ENCODE data around the gene HIC1.

The HIC1 gene

DNA sequence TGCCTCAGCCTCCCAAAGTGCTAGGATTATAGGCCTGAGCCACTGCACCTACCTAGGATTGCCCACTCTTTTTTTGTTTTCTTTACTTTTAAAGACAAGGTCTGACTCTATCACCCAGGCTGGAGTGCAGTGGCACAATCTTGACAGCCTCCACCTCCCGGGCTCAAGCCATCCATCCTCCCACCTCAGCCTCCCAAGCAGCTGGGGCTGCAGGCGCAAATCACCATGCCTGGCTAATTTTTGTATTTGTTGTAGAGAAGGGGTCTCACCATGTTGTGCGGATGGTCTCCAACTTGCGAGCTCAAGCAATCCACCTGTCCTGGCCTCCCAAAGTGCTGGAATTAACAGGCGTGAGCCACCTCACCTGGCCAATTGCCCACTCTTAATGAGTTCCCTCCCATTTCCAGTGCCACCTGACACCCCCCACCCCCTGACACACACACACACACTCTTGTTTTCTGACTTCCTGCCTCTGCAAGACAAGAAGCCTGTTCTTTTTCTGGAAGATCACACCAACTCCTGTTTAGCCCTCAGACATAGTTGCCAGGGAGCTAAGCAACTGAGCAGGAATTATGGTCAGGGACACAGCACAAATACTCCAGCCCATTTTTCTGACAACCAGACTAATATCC lies 10.5 kb upstream of the HIC1 start:
- DNase-seq (ENCODE audit: low read depth): no peak

DNA sequence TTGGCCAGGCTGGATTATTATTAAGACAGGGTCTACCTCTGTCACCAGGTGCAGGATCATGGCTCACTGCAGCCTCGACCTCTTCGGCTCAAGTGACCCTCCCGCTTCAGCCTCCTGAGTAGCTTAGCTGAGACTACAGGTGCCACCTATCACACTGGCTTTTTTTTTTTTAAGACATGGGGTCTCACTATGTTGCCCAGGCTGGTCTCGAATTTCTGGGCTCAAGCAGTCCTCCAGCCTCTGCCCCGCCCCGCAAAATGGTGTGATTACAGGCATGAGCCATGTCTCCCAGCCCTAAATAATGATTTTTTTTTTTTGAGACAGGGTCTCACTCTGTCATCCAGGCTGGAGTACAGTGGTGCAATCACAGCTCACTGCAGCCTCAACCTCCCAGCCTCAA lies 7.3 kb upstream of the HIC1 start:
- DNase-seq (ENCODE audit: low read depth): no peak

DNA sequence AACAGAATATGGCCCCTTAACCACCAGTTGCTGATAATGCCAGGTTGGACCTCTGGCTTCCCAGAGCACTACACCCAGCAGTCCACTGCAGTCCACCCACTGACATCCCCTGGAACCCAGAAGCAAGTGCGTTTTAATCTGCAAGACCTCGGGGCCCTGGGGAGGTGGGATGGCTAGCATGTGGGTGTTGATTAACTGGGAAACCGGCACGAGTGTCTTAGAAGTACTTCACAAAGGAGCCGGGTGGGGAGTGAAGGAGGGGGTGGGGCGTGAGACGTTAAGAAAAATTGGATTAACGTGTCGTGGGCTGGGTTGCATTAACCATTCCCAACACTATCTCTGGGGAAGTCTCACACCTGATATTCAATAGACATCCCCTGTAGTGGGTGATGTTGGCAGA lies 6.1 kb upstream of the HIC1 start:
- DNase-seq (ENCODE audit: low read depth): no peak

DNA sequence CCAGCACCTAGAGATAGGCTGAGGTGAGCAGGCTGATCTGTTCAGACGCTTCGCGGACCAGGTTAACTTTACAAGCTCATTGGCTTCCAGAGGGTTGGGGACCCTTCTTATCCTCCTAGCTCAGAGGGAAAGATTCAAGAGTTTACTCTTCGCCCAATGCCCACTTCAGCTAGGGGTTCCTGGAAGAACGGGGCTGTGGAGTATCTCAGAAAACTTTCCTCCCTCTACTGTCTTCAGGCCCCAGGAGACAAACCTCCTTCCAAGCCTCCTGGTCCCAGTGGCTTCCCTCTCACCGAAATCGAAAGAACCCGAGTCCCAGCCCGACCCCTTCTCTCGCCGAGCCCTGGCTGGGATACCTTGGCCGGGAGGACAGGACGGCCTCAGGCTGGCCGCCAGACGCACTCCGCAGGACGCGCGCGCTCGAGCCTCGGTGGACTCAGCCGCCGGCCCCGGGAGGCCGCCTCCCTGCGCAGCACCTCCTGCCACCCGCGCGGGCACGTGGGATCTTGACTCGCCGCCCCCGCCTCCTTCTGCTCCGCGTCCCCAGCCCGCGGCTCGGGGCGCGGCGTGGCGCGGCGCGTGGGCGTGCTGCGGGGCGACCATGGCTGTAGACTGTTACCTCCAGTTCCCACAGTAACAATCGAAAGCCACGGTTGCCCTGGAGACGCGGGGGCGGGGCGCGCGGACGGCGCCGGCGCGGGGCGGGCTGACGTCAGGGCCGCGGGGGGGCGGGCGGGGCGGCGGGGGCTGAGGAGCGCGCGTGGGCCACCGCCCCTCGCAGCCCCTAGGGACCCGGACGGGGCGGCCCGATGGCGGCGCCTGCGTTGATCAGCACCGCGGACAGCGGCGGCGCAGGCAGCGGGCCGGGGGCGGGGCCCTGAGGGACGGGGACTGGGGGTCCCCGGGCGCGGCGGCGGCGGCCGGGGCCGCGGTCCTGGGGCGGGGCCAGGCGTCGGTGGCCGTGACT lies 5.3 kb upstream of the HIC1 start:
- DNase-seq (ENCODE audit: low read depth): peak; percentile 83

GRCh38 chr17:2050300-2051060 lies 4.4 kb upstream of the HIC1 start:
- DNase-seq (ENCODE audit: low read depth): peak; percentile 72

DNA sequence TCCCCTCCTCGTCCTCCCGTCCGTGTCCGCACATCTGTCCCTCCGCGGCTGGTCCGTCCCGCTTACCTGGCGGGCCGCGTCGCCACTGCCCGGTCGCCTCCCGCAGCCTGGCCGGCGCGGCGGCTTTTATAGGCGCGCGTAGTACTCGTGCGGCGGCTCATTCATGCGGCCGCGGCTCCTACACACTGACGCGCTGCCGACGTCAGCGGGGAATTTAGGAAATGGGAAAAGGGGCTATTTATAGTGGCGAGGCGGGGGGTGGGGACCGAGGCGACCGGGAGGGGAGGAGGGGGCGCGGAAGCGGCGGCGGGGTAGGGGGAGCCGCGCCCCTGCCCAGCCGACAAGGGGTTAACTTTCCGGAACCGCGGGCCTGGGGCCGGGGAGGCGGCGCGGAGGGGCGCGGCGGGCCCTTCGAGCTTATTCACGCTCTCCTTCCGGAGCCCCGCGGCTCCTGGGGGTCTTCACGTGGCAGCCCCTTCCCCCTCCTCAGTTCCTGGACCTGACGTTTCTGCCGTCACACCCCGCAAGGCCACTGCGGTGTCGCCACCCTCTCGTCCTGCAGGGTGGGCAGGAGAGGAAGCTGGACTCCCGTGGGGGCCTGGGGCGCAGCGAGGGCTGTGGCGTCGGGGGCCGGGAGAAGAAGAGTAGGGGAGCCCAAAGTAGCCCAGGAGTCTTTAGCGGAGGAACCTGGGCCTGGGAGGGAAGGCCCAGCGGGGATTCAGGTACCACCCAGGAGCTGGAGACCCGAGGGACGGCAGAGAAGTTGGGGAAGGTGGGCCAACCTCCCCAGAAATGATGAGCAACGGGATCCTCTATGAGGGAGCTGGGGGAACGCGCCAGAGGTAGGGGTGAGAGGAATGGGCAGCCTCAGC lies 3.6 kb upstream of the HIC1 start:
- DNase-seq (ENCODE audit: low read depth): peak; percentile 62

- DNase-seq (ENCODE audit: low read depth): no peak
These were observed 2.9 kb upstream of the HIC1 start for GRCh38 chr17:2051933-2052559.

GRCh38 chr17:2053380-2054261 lies 1.3 kb upstream of the HIC1 start:
- peak; percentile 85 for DNase-seq (ENCODE audit: low read depth)

GRCh38 chr17:2054262-2054511 lies 716 bp upstream of the HIC1 start:
- DNase-seq (ENCODE audit: low read depth): no peak

DNA sequence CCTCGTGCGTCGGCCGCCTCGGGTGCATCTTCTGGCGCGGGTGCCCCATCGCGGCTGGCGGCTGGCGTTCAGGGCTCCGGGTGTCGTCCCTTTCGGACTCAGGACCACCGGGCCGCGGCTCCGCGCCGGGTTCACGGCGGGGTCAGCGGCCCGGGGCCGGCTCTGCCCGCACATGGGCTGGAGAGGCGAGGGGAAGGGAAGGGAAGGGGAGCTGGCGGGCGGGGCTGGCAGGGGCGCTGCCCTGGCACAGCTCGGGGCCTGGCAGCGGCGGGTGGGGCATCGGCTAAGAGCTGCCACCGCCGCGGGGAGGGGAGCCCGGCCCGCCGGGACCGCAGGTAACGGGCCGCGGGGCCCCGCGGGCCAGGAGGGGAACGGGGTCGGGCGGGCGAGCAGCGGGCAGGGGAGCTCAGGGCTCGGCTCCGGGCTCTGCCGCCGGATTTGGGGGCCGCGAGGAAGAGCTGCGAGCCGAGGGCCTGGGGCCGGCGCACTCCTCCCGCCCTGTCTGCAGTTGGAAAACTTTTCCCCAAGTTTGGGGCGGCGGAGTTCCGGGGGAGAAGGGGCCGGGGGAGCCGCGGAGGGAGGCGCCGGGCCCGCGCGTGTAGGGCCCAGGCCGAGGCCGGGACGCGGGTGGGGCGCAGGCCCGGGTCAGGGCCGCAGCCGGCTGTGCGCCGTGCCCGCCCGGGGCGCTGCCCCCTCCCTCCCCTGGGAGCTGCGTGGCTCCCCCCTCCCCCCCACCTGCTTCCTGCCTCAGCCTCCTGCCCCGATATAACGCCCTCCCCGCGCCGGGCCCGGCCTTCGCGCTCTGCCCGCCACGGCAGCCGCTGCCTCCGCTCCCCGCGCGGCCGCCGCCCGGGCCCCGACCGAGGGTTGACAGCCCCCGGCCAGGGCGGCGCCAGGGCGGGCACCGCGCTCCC lies 646 bp downstream of the HIC1 start:
- peak; percentile 70 for DNase-seq (ENCODE audit: low read depth)

GRCh38 chr17:2056206-2057174 lies 1.6 kb downstream of the HIC1 start:
- peak; percentile 70 for DNase-seq (ENCODE audit: low read depth)

DNA sequence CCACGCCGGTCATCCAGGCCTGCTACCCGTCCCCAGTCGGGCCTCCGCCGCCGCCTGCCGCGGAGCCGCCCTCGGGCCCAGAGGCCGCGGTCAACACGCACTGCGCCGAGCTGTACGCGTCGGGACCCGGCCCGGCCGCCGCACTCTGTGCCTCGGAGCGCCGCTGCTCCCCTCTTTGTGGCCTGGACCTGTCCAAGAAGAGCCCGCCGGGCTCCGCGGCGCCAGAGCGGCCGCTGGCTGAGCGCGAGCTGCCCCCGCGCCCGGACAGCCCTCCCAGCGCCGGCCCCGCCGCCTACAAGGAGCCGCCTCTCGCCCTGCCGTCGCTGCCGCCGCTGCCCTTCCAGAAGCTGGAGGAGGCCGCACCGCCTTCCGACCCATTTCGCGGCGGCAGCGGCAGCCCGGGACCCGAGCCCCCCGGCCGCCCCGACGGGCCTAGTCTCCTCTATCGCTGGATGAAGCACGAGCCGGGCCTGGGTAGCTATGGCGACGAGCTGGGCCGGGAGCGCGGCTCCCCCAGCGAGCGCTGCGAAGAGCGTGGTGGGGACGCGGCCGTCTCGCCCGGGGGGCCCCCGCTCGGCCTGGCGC lies 2.4 kb downstream of the HIC1 start:
- no peak for DNase-seq (ENCODE audit: low read depth)

DNA sequence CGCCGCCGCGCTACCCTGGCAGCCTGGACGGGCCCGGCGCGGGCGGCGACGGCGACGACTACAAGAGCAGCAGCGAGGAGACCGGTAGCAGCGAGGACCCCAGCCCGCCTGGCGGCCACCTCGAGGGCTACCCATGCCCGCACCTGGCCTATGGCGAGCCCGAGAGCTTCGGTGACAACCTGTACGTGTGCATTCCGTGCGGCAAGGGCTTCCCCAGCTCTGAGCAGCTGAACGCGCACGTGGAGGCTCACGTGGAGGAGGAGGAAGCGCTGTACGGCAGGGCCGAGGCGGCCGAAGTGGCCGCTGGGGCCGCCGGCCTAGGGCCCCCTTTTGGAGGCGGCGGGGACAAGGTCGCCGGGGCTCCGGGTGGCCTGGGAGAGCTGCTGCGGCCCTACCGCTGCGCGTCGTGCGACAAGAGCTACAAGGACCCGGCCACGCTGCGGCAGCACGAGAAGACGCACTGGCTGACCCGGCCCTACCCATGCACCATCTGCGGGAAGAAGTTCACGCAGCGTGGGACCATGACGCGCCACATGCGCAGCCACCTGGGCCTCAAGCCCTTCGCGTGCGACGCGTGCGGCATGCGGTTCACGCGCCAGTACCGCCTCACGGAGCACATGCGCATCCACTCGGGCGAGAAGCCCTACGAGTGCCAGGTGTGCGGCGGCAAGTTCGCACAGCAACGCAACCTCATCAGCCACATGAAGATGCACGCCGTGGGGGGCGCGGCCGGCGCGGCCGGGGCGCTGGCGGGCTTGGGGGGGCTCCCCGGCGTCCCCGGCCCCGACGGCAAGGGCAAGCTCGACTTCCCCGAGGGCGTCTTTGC lies 3.1 kb downstream of the HIC1 start:
- no peak for DNase-seq (ENCODE audit: low read depth)

GRCh38 chr17:2058586-2059546 lies 4.0 kb downstream of the HIC1 start:
- no peak for DNase-seq (ENCODE audit: low read depth)

DNA sequence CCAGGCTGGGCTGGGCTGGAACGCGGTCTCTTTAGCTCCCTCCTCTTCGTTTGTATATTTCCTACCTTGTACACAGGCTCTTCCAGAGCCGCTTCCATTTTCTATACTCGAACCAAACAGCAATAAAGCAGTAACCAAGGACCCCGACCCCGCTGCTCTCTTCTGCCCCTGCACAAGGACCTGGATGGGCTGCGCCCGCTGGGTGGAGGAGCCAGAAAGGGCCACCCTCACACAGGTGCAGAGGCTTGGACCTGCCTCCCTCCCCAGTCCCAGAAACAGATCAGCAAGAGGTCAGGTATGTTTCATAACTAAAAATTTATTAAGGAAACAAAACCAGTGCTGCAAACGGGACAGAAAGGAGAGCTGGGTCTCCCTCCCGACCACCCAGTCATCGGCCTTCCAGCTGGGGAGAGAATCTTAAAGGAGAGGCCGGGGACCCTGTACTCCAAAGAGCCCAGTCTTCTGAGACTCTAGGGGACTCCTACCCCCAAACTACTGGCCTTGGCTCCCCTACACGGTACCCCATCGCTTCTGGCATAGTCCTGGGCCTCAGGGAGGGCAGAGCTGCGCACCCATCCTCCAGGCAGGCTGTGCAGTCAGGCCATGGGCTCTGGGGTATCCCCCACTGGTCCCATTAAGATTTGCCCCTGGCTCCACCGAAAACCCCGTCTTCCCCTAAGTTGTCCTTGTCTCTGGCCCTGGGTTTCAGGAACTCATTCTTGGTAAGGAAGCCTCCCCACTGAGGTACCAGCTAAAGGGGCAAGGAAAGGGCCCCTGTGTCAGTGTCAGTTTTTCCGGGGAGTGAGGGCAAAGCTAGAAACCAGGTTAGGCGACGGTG lies 4.9 kb downstream of the HIC1 start:
- no peak for DNase-seq (ENCODE audit: low read depth)
